ENCODE data around the gene KNL1. TPM values are rescaled to one million over a fixed set of nuclear protein-coding genes. Genes with fewer than 3 reads are reported as not detected.

Gene KNL1
- total and polyA plus RNA-seq, 4 donors: 1.5 to 38.5 (median 2.9) TPM

- TF ChIP-seq RAD21 (IDR thresholded peaks at IDR 0.05): no peak
- no peak for TF ChIP-seq RXRA (IDR thresholded peaks at IDR 0.05)
- TF ChIP-seq EGR1 (IDR thresholded peaks at IDR 0.05; ENCODE audit: low read depth in 2 of 2): no peak
- no peak for TF ChIP-seq SP1 (IDR thresholded peaks at IDR 0.05)
- TF ChIP-seq ZBTB33 (IDR thresholded peaks at IDR 0.05): no peak
- TF ChIP-seq ATF3 (IDR thresholded peaks at IDR 0.05): no peak
- no peak for TF ChIP-seq FOXA2 (IDR thresholded peaks at IDR 0.05)
- TF ChIP-seq, protein P1, sequence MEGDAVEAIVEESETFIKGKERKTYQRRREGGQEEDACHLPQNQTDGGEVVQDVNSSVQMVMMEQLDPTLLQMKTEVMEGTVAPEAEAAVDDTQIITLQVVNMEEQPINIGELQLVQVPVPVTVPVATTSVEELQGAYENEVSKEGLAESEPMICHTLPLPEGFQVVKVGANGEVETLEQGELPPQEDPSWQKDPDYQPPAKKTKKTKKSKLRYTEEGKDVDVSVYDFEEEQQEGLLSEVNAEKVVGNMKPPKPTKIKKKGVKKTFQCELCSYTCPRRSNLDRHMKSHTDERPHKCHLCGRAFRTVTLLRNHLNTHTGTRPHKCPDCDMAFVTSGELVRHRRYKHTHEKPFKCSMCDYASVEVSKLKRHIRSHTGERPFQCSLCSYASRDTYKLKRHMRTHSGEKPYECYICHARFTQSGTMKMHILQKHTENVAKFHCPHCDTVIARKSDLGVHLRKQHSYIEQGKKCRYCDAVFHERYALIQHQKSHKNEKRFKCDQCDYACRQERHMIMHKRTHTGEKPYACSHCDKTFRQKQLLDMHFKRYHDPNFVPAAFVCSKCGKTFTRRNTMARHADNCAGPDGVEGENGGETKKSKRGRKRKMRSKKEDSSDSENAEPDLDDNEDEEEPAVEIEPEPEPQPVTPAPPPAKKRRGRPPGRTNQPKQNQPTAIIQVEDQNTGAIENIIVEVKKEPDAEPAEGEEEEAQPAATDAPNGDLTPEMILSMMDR (IDR thresholded peaks at IDR 0.05; ENCODE audit: low read depth, low read length, missing input control): no peak
- H3K27me3 ChIP-seq (ENCODE audit: control insufficient read depth in 4 of 4, insufficient read depth in 4 of 4, low read length in 3 of 4): no peaks in the 10 kb centered on the region
- H3K36me3 ChIP-seq (ENCODE audit: control insufficient read depth in 4 of 4, insufficient read depth in 3 of 4, low read depth in 1 of 4, low read length in 3 of 4): no peaks in the 10 kb centered on the region
- no peaks in the 10 kb centered on the region for H3K4me1 ChIP-seq (ENCODE audit: control insufficient read depth in 4 of 4, insufficient read depth in 4 of 4, low read length in 3 of 4)
- no peaks in the 10 kb centered on the region for H3K9me3 ChIP-seq (ENCODE audit: control insufficient read depth in 4 of 4, low read length in 3 of 4)
- no peak for DNase-seq (ENCODE audit: low spot score)
- H3K4me3 ChIP-seq (ENCODE audit: low read depth in 1 of 3, low read length in 3 of 3): no peak overlapping the region
- H3K9ac ChIP-seq (ENCODE audit: low read depth in 1 of 2, low read length in 2 of 2): no peak overlapping the region
- no peak overlapping the region for H3K27ac ChIP-seq (ENCODE audit: low read depth in 1 of 2, low read length in 2 of 2)
Measured at GRCh38 chr15:40618906-40619305, 24.9 kb downstream of the KNL1 start.

GRCh38 chr15:40623361-40623760 lies 29.3 kb downstream of the KNL1 start:
- Histone ChIP-seq H3K4me3 (ENCODE audit: low read depth in 1 of 3, low read length in 3 of 3) (no peak overlapping the region), H3K4me1 (ENCODE audit: control insufficient read depth in 4 of 4, insufficient read depth in 4 of 4, low read length in 3 of 4) (no peaks in the 10 kb centered on the region), H3K27me3 (ENCODE audit: control insufficient read depth in 4 of 4, insufficient read depth in 4 of 4, low read length in 3 of 4) (no peaks in the 10 kb centered on the region), H3K36me3 (ENCODE audit: control insufficient read depth in 4 of 4, insufficient read depth in 3 of 4, low read depth in 1 of 4, low read length in 3 of 4) (no peaks in the 10 kb centered on the region), H3K9me3 (ENCODE audit: control insufficient read depth in 4 of 4, low read length in 3 of 4) (no peaks in the 10 kb centered on the region), H3K27ac (ENCODE audit: low read depth in 1 of 2, low read length in 2 of 2) (no peak overlapping the region), H3K9ac (ENCODE audit: low read depth in 1 of 2, low read length in 2 of 2) (no peak overlapping the region)
- WGBS: 86% methylated on average over 2 of the region's 2 CpGs
- DNase-seq (ENCODE audit: low spot score): no peak
- no peak for TF ChIP-seq EGR1 (IDR thresholded peaks at IDR 0.05; ENCODE audit: low read depth in 2 of 2)
- TF ChIP-seq ZBTB33 (IDR thresholded peaks at IDR 0.05): no peak
- no peak for TF ChIP-seq FOXA2 (IDR thresholded peaks at IDR 0.05)
- no peak for TF ChIP-seq REST (IDR thresholded peaks at IDR 0.05)
- TF ChIP-seq, protein P1 (IDR thresholded peaks at IDR 0.05; ENCODE audit: low read depth, low read length, missing input control): no peak
- no peak for TF ChIP-seq NR2F2 (IDR thresholded peaks at IDR 0.05)
- no peak for TF ChIP-seq JUND (IDR thresholded peaks at IDR 0.05)
- no peak for TF ChIP-seq HNF4G (IDR thresholded peaks at IDR 0.05)
- no peak for TF ChIP-seq ATF3 (IDR thresholded peaks at IDR 0.05)
- no peak for TF ChIP-seq GABPA (IDR thresholded peaks at IDR 0.05 in 1 of 2, conservative IDR thresholded peaks at IDR 0.05 in 1 of 2)
- no peak for TF ChIP-seq RAD21 (IDR thresholded peaks at IDR 0.05)
